K562 (cell line): ENCODE data around the gene MAPKAPK3.

ENCODE experiments used
- ARHGAP35 ChIP-seq: fragments of 450-650 bp; IDR thresholded peaks from 2 replicates; pipeline ENCODE4 v1.6.1; 2018; ENCODE audit not compliant: partially characterized antibody
- MIER1 ChIP-seq: fragments of 450-650 bp; IDR thresholded peaks from 2 replicates; pipeline ENCODE4 v1.6.1; 2016; ENCODE audit warnings: antibody characterized with exemption, mild to moderate bottlenecking, low read depth
- MTA3 ChIP-seq: fragments of 450-650 bp; formaldehyde crosslinking; IDR thresholded peaks from 2 replicates; pipeline ENCODE4 v1.6.1; 2017; ENCODE audit warnings: mild to moderate bottlenecking, borderline replicate concordance
- POLR2H ChIP-seq: IDR thresholded peaks from 2 replicates; pipeline ENCODE4 v1.6.1; 2016; ENCODE audit warnings: missing genetic modification characterization, low read depth, mild to moderate bottlenecking, control low read depth, missing compliant biosample characterization, moderate library complexity
- SMC3 ChIP-seq: conservative IDR thresholded peaks from 2 replicates; pipeline ENCODE4 v1.6.1; 2011; ENCODE audit warnings: low read depth, low read length, improper control_type of control experiment; ENCODE audit not compliant: insufficient read depth
- ZNF431 ChIP-seq: sonication (generic); formaldehyde crosslinking; IDR thresholded peaks from 2 replicates; pipeline ENCODE4 v1.8.0; 2022; ENCODE audit warnings: mild to moderate bottlenecking, missing genetic modification reagents
- TF ChIP-seq, protein P1 (sequence below): fragments of 450-650 bp; formaldehyde crosslinking; IDR thresholded peaks from 2 replicates; pipeline ENCODE4 v1.4.0; 2020; ENCODE audit warnings: mild to moderate bottlenecking
- TF ChIP-seq, protein P2 (sequence below): sonication (generic); formaldehyde crosslinking; IDR thresholded peaks from 2 replicates; pipeline ENCODE4 v1.9.0; 2022; ENCODE audit warnings: mild to moderate bottlenecking, missing genetic modification reagents

DNA sequence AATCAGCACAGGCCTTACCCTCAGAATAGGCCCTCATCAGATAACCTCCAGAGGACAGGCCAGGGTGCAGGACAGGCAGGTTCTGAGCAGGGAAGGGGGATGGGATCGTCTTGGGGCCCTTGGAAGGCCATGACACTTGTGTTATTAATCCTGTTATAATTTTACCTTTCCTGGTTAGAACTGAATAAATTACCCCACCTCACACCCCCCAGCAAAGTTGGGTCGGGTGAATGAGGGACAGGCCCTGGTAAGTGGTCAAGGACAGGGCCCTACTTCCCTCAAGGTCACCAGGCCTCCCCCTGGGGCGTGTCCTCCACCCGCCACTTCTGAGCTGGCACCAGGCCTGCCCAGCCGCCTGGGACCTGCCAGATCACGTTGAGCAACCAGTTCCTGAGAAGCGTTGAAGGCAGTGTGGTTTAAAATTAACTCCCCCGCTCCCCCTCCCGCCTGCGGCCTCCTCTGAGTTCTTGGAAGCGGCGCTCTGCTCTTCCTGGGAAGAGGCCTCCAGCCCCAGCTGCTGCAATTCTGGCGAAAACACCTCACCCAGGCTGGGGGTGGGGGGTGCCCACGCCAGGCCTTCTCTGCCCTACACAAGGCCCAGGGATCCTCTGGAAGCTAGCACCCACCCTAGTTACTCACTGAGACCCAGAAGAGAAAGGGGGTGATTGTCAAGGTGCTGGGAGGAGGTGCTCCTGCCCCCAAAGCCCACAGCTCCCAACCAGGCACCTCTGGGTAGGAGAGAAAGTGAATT is 15.9 kb upstream of the MAPKAPK3 start:
- TF ChIP-seq POLR2H (tag), result 0 out of 2 replicates have a peak, but pooled peaks have one; percentile 33
- TF ChIP-seq ARHGAP35, result no peak
- TF ChIP-seq, protein P1, sequence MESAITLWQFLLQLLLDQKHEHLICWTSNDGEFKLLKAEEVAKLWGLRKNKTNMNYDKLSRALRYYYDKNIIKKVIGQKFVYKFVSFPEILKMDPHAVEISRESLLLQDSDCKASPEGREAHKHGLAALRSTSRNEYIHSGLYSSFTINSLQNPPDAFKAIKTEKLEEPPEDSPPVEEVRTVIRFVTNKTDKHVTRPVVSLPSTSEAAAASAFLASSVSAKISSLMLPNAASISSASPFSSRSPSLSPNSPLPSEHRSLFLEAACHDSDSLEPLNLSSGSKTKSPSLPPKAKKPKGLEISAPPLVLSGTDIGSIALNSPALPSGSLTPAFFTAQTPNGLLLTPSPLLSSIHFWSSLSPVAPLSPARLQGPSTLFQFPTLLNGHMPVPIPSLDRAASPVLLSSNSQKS, result no peak
- no peak for TF ChIP-seq SMC3
- TF ChIP-seq ZNF431 (CRISPR knock-in tag), result no peak
- no peak for TF ChIP-seq MIER1
- TF ChIP-seq, protein P2, sequence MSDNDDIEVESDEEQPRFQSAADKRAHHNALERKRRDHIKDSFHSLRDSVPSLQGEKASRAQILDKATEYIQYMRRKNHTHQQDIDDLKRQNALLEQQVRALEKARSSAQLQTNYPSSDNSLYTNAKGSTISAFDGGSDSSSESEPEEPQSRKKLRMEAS (CRISPR knock-in tag), result peak; percentile 35
- TF ChIP-seq MTA3, result peak; percentile 69
